H1 (cell line): Measurements from ENCODE around the gene KRT7.

ENCODE experiments used
- TF ChIP-seq, protein P1 (sequence below), 3 experiments: IDR thresholded peaks; 1 replicate in 2 of 3; 2 replicates in 1 of 3; pipeline versions ENCODE4 v1.5.1 to v1.6.1; 2011; ENCODE audit warnings: low read length in 3 of 3, mild to moderate bottlenecking in 3 of 3, inconsistent platforms in 2 of 3, low read depth in 1 of 3, moderate library complexity in 1 of 3; ENCODE audit not compliant: insufficient read depth in 1 of 3; ENCODE audit errors: control extremely low read depth in 1 of 3
- TF ChIP-seq, protein P2 (sequence below): IDR thresholded peaks from 2 replicates; pipeline ENCODE4 v1.6.1; 2012; ENCODE audit warnings: inconsistent platforms

DNA sequence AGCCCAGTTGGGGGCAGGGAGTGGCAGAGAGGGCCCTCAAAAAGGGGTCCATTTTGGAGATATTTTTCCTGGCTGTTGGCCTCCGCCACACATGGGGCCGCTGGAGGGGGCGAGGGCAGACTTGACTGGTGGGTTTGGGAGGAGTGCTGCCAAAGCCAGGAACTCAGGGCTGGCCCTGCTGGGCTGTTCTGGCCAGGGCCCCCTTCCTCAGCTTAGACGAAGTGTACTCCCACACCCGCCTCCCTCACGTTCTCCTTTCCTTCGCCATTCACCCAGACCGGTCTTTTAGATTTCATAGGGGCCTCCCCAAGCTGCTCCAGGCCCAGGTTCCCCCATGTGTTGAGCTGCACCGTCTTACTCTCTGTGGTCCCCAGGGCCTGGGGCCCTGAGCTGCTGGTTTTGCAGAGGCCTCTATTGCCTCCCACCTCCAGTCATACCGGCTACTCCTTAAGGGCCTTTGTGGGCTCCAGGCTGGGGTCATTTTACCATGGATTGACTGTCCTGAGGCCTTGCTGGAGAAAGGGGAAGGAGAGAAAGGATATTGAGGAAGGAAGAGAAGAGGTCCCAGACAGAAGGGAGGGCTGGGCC, 1.3 kb downstream of the KRT7 start:
- TF ChIP-seq, protein P1, sequence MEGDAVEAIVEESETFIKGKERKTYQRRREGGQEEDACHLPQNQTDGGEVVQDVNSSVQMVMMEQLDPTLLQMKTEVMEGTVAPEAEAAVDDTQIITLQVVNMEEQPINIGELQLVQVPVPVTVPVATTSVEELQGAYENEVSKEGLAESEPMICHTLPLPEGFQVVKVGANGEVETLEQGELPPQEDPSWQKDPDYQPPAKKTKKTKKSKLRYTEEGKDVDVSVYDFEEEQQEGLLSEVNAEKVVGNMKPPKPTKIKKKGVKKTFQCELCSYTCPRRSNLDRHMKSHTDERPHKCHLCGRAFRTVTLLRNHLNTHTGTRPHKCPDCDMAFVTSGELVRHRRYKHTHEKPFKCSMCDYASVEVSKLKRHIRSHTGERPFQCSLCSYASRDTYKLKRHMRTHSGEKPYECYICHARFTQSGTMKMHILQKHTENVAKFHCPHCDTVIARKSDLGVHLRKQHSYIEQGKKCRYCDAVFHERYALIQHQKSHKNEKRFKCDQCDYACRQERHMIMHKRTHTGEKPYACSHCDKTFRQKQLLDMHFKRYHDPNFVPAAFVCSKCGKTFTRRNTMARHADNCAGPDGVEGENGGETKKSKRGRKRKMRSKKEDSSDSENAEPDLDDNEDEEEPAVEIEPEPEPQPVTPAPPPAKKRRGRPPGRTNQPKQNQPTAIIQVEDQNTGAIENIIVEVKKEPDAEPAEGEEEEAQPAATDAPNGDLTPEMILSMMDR (IDR thresholded peaks at IDR 0.05; ENCODE audit: control extremely low read depth in 1 of 3, insufficient read depth in 1 of 3, low read depth in 1 of 3, low read length in 3 of 3), result no peak
- TF ChIP-seq, protein P2, sequence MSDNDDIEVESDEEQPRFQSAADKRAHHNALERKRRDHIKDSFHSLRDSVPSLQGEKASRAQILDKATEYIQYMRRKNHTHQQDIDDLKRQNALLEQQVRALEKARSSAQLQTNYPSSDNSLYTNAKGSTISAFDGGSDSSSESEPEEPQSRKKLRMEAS, result no peak
